ENCODE data around the gene PPP1R1C. TPM values are rescaled to one million over a fixed set of nuclear protein-coding genes. Genes with fewer than 3 reads are reported as not detected.

Gene PPP1R1C
- total RNA-seq, 2 donors from 2014 or later = 5.9 to 9.1 TPM

GRCh38 chr2:182064019-182064778 lies 78.5 kb downstream of the PPP1R1C start:
- H3K36me3 ChIP-seq = no peaks in the 10 kb centered on the region

GRCh38 chr2:182066400-182067087 lies 80.9 kb downstream of the PPP1R1C start:
- no peak overlapping the region for H3K4me3 ChIP-seq
- H3K27me3 ChIP-seq (replicated peaks; ENCODE audit: insufficient read depth) = no peaks in the 10 kb centered on the region
- intact Hi-C loops (cut with DNase I) = loop anchor here (10.0 kb wide), 1 partner anchor 52 kb away; no protein-coding TSS in a partner anchor
- H3K9me3 ChIP-seq = no peaks in the 10 kb centered on the region
- H3K4me1 ChIP-seq (replicated peaks) = no peaks in the 10 kb centered on the region
- 43% methylated on average over 2 of the region's 2 CpGs for WGBS
- DNase-seq (ENCODE audit: low spot score) = no peak
- no peak overlapping the region for H3K27ac ChIP-seq
- no peaks in the 10 kb centered on the region for H3K36me3 ChIP-seq
- TF ChIP-seq POLR2A (IDR thresholded peaks at IDR 0.05) (no peak), POLR2AphosphoS5 (IDR thresholded peaks at IDR 0.05) (no peak), CTCF (IDR thresholded peaks at IDR 0.05) (no peak)

More at GRCh38 chr2:182064019-182064778, 78.5 kb downstream of the PPP1R1C start:
- Histone ChIP-seq H3K4me1 (replicated peaks) (no peaks in the 10 kb centered on the region), H3K9me3 (no peaks in the 10 kb centered on the region), H3K27ac (no peak overlapping the region), H3K4me3 (no peak overlapping the region), H3K27me3 (replicated peaks; ENCODE audit: insufficient read depth) (no peaks in the 10 kb centered on the region)
- no peak for TF ChIP-seq POLR2AphosphoS5 (IDR thresholded peaks at IDR 0.05)
- TF ChIP-seq POLR2A (IDR thresholded peaks at IDR 0.05) = no peak
- TF ChIP-seq CTCF (IDR thresholded peaks at IDR 0.05) = no peak
- intact Hi-C loops (cut with DNase I) = loop anchor here (10.0 kb wide), 1 partner anchor 49 kb away; no protein-coding TSS in a partner anchor
- WGBS = 78% methylated on average over 3 of the region's 3 CpGs
- no peak for DNase-seq (ENCODE audit: low spot score)

GRCh38 chr2:182067393-182067792 lies 81.7 kb downstream of the PPP1R1C start:
- Histone ChIP-seq H3K36me3 (no peaks in the 10 kb centered on the region), H3K27me3 (replicated peaks; ENCODE audit: insufficient read depth) (no peaks in the 10 kb centered on the region), H3K27ac (no peak overlapping the region), H3K4me3 (no peak overlapping the region), H3K9me3 (no peaks in the 10 kb centered on the region), H3K4me1 (replicated peaks) (no peaks in the 10 kb centered on the region)
- intact Hi-C loops (cut with DNase I) = loop anchor here (10.0 kb wide), 1 partner anchor 53 kb away; no protein-coding TSS in a partner anchor
- WGBS = 91% methylated on average over 5 of the region's 5 CpGs
- DNase-seq (ENCODE audit: low spot score) = no peak
- TF ChIP-seq POLR2AphosphoS5 (IDR thresholded peaks at IDR 0.05) (no peak), POLR2A (IDR thresholded peaks at IDR 0.05) (no peak), CTCF (IDR thresholded peaks at IDR 0.05) (no peak)

- no peak overlapping the region for H3K4me3 ChIP-seq
- H3K36me3 ChIP-seq = no peaks in the 10 kb centered on the region
- H3K27ac ChIP-seq = no peak overlapping the region
- no peaks in the 10 kb centered on the region for H3K9me3 ChIP-seq
- TF ChIP-seq POLR2A (IDR thresholded peaks at IDR 0.05) (no peak), POLR2AphosphoS5 (IDR thresholded peaks at IDR 0.05) (no peak), CTCF (IDR thresholded peaks at IDR 0.05) (no peak)
- WGBS = 73% methylated on average over 3 of the region's 3 CpGs
- no peaks in the 10 kb centered on the region for H3K4me1 ChIP-seq (replicated peaks)
- intact Hi-C loops (cut with DNase I) = loop anchor here (10.0 kb wide), 1 partner anchor 54 kb away; no protein-coding TSS in a partner anchor
- no peaks in the 10 kb centered on the region for H3K27me3 ChIP-seq (replicated peaks; ENCODE audit: insufficient read depth)
- no peak for DNase-seq (ENCODE audit: low spot score)
Measured at GRCh38 chr2:182068811-182069210, 83.2 kb downstream of the PPP1R1C start.

Data from prostate gland (tissue), 2 donors.